Type B pancreatic cell (in vitro differentiated cells): ENCODE data around the gene PDGFD. TPM values are rescaled to one million over a fixed set of nuclear protein-coding genes. Genes with fewer than 3 reads are reported as not detected.
"Not testable (repeated sequence)": the region's sequence is repeated elsewhere in the genome, so short reads cannot be mapped to it uniquely, and the experiment has no call there.

Source experiments
- DNase-seq: peaks from one replicate; pipeline ENCODE4 v3.0.0; 2021; ENCODE audit warnings: mixed read lengths; ENCODE audit not compliant: unreplicated experiment; ENCODE audit errors: extremely low spot score
- H3K27ac Mint-ChIP-seq: 2 replicates; pipeline ENCODE4 v1.8.0; 2021; ENCODE audit warnings: mild to moderate bottlenecking, mixed read lengths
- H3K27me3 Mint-ChIP-seq: 2 replicates; pipeline ENCODE4 v1.8.0; 2021; ENCODE audit warnings: mixed read lengths
- H3K36me3 Mint-ChIP-seq: 2 replicates; pipeline ENCODE4 v1.8.0; 2021; ENCODE audit warnings: mixed read lengths
- H3K4me1 Mint-ChIP-seq: one replicate; pipeline ENCODE4 v1.8.0; 2021; ENCODE audit warnings: mixed read lengths; ENCODE audit not compliant: unreplicated experiment
- H3K4me3 Mint-ChIP-seq: 2 replicates; pipeline ENCODE4 v1.8.0; 2021; ENCODE audit warnings: mild to moderate bottlenecking, mixed read lengths
- H3K9me3 Mint-ChIP-seq: 2 replicates; pipeline ENCODE4 v1.8.0; 2021; ENCODE audit warnings: mixed read lengths
- CTCF ChIP-seq: fragments of 200-600 bp; sonication (generic); conservative IDR thresholded peaks from 2 replicates; pipeline ENCODE4 v1.5.0; 2021; ENCODE audit warnings: antibody characterized with exemption, mild to moderate bottlenecking
- total RNA-seq: library from RNA; stranded (reverse); gene quantifications from 2 replicates; pipeline ENCODE4 v1.2.1, GENCODE V29; 2021; ENCODE audit warnings: low replicate concordance

The PDGFD gene
- total RNA-seq, 1 donor from 2014 or later, result 17.8 TPM

- no peaks in the 10 kb centered on the region for H3K9me3 Mint-ChIP-seq
- H3K36me3 Mint-ChIP-seq, result no peaks in the 10 kb centered on the region
- H3K27me3 Mint-ChIP-seq, result no peaks in the 10 kb centered on the region
- H3K4me1 Mint-ChIP-seq, result peaks cover 15% of the 10 kb centered on the region
- TF ChIP-seq CTCF, result no peak
- no peak for DNase-seq
- no peak overlapping the region for H3K27ac Mint-ChIP-seq
- H3K4me3 Mint-ChIP-seq, result no peak overlapping the region
Observed at GRCh38 chr11:104055596-104055995, 108.4 kb downstream of the PDGFD start.

- Mint-ChIP-seq H3K9me3 (no peaks in the 10 kb centered on the region), H3K27ac (no peak overlapping the region), H3K4me1 (peaks cover 15% of the 10 kb centered on the region), H3K4me3 (no peak overlapping the region), H3K27me3 (no peaks in the 10 kb centered on the region), H3K36me3 (no peaks in the 10 kb centered on the region)
- no peak for TF ChIP-seq CTCF
- no peak for DNase-seq
Observed at GRCh38 chr11:104054911-104055529, 108.9 kb downstream of the PDGFD start.

GRCh38 chr11:104053743-104054478, 110.0 kb downstream of the PDGFD start:
- H3K4me1 Mint-ChIP-seq, result peaks cover 11% of the 10 kb centered on the region
- no peak overlapping the region for H3K27ac Mint-ChIP-seq
- TF ChIP-seq CTCF, result no peak

GRCh38 chr11:104051778-104052177, 112.2 kb downstream of the PDGFD start:
- Mint-ChIP-seq H3K27ac (no peak overlapping the region), H3K4me1 (peaks cover 11% of the 10 kb centered on the region), H3K4me3 (no peak overlapping the region), H3K36me3 (no peaks in the 10 kb centered on the region), H3K9me3 (no peaks in the 10 kb centered on the region), H3K27me3 (no peaks in the 10 kb centered on the region)
- TF ChIP-seq CTCF, result no peak
- DNase-seq, result no peak

More at GRCh38 chr11:104053743-104054478, 110.0 kb downstream of the PDGFD start:
- H3K9me3 Mint-ChIP-seq, result no peaks in the 10 kb centered on the region
- DNase-seq, result no peak
- no peaks in the 10 kb centered on the region for H3K36me3 Mint-ChIP-seq
- no peak overlapping the region for H3K4me3 Mint-ChIP-seq
- no peaks in the 10 kb centered on the region for H3K27me3 Mint-ChIP-seq

GRCh38 chr11:104049116-104049515, 114.8 kb downstream of the PDGFD start:
- Mint-ChIP-seq H3K27me3 (no peaks in the 10 kb centered on the region), H3K9me3 (no peaks in the 10 kb centered on the region), H3K27ac (no peak overlapping the region), H3K4me3 (no peak overlapping the region), H3K36me3 (no peaks in the 10 kb centered on the region), H3K4me1 (peaks cover 4% of the 10 kb centered on the region)
- no peak for TF ChIP-seq CTCF
- no peak for DNase-seq

- not testable (repeated sequence) for H3K36me3 Mint-ChIP-seq, H3K27me3 Mint-ChIP-seq, H3K27ac Mint-ChIP-seq, H3K9me3 Mint-ChIP-seq, H3K4me1 Mint-ChIP-seq, DNase-seq, H3K4me3 Mint-ChIP-seq
Observed at GRCh38 chr11:104046858-104047257, 117.1 kb downstream of the PDGFD start.
